ENCODE results near the gene ZNF692. TPM values are rescaled to one million over a fixed set of nuclear protein-coding genes. Genes with fewer than 3 reads are reported as not detected.

Gene ZNF692
- total RNA-seq, 1 experiment from 2014 or later: 40.1 TPM

DNA sequence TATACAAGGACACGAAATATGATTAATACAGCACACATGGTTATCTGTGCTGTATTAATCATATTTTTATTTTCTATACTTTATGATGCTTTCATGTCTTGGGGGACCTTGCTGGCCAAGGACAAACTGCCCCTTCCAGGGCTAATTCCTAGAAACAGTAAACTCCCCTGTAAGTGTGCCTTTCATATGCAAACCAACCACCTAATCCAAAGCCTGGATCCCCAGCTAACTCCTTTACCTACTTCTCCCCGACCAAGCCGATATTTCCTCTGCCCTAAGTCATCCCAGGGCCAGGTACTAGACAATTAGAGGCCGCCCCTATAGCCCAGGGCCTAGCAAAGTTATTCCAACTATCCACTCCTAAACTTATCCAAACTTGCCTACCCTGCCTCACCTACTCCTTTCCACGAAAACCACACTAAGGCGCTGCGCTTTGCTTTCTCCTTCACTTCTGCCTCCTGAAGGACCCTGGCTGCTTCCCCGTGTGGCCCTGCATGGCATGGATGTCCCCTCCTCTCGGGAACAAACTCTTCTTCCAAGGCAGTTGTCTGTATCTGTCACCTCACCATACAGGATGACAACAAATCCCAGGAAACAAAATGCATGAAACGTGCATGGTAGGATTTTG is 43.4 kb downstream of the ZNF692 start:
- no peak overlapping the region for H3K18ac ChIP-seq (ENCODE audit: insufficient read length, low read depth, low read length)
- no peak overlapping the region for H4K8ac ChIP-seq (replicated peaks; ENCODE audit: insufficient read length, low read depth, low read length)
- Mint-ChIP-seq H3K9me3 (no peaks in the 10 kb centered on the region), H3K4me1 (peaks cover 21 to 27% of the 10 kb centered on the region in 2 experiments), H3K27me3 (ENCODE audit: low read depth) (no peaks in the 10 kb centered on the region), H3K36me3 (ENCODE audit: insufficient read depth in 1 of 3, low read depth in 3 of 3) (peaks cover 29 to 67% (median 61%) of the 10 kb centered on the region in 3 experiments), H3K27ac (peak overlapping the region; percentile 21 to 90 (median 68); a peak in 6 of 7 replicates), H3K4me3 (no peak overlapping the region; a peak in 1 of 5 replicates)
- H4K91ac ChIP-seq (ENCODE audit: insufficient read length, low read depth, low read length): no peak overlapping the region
- H2BK15ac ChIP-seq (ENCODE audit: low read depth, low read length): no peak overlapping the region
- no peak overlapping the region for H3K27ac ChIP-seq (ENCODE audit: insufficient read length, low read depth, low read length)
- no peak overlapping the region for H2BK5ac ChIP-seq (ENCODE audit: insufficient read length, low read length)
- H3K23me2 ChIP-seq (ENCODE audit: insufficient read length, low read depth, low read length, poor library complexity, severe bottlenecking): no peaks in the 10 kb centered on the region
- H2BK12ac ChIP-seq (ENCODE audit: insufficient read length, low read depth, low read length): no peak overlapping the region
- no peak overlapping the region for H3T11ph ChIP-seq (ENCODE audit: low read length)
- H3K4me1 ChIP-seq (ENCODE audit: insufficient read depth, low read length): peaks cover 2% of the 10 kb centered on the region; the same call in 1 of the 2 replicates
- H3K9me3 ChIP-seq (ENCODE audit: control insufficient read depth, low read depth, low read length): no peaks in the 10 kb centered on the region
- H3K9ac ChIP-seq (ENCODE audit: extremely low read depth, insufficient read length, low read length): no peak overlapping the region
- no peaks in the 10 kb centered on the region for H3K27me3 ChIP-seq (ENCODE audit: insufficient read depth, low read length)
- no peak overlapping the region for H3K14ac ChIP-seq (ENCODE audit: insufficient read depth, low read length)
- no peaks in the 10 kb centered on the region; the same call in 1 of the 2 replicates for H3K79me2 ChIP-seq (ENCODE audit: insufficient read depth, low read length)
- H3K56ac ChIP-seq (ENCODE audit: insufficient read length, low read depth, low read length): no peak overlapping the region
- H4K5ac ChIP-seq (ENCODE audit: insufficient read length, low read depth, low read length): no peak overlapping the region
- no peaks in the 10 kb centered on the region for H4K20me1 ChIP-seq (ENCODE audit: control insufficient read depth, insufficient read depth, insufficient read length)
- H3K79me1 ChIP-seq (ENCODE audit: insufficient read depth, low read depth, low read length, poor library complexity, severe bottlenecking): no peaks in the 10 kb centered on the region
- no peak overlapping the region for H2AK5ac ChIP-seq (ENCODE audit: insufficient read length, low read length)
- WGBS (ENCODE audit: extremely low coverage, insufficient read length, low lambda C conversion rate): no CpG with 5 or more reads among the region's 10 CpGs
- TF ChIP-seq, protein P1, sequence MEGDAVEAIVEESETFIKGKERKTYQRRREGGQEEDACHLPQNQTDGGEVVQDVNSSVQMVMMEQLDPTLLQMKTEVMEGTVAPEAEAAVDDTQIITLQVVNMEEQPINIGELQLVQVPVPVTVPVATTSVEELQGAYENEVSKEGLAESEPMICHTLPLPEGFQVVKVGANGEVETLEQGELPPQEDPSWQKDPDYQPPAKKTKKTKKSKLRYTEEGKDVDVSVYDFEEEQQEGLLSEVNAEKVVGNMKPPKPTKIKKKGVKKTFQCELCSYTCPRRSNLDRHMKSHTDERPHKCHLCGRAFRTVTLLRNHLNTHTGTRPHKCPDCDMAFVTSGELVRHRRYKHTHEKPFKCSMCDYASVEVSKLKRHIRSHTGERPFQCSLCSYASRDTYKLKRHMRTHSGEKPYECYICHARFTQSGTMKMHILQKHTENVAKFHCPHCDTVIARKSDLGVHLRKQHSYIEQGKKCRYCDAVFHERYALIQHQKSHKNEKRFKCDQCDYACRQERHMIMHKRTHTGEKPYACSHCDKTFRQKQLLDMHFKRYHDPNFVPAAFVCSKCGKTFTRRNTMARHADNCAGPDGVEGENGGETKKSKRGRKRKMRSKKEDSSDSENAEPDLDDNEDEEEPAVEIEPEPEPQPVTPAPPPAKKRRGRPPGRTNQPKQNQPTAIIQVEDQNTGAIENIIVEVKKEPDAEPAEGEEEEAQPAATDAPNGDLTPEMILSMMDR (conservative IDR thresholded peaks at IDR 0.05): no peak
- H3K4me2 ChIP-seq (ENCODE audit: insufficient read depth, insufficient read length, low read length): no peak overlapping the region
- no peak overlapping the region for H3K23ac ChIP-seq (ENCODE audit: insufficient read length, low read depth, low read length)
- no peak for DNase-seq
- H2BK120ac ChIP-seq (ENCODE audit: low read depth, low read length, poor library complexity, severe bottlenecking): no peak overlapping the region
- no peak overlapping the region for H2BK20ac ChIP-seq (ENCODE audit: low read depth, low read length, poor library complexity, severe bottlenecking)
- no peak overlapping the region for H2AFZ ChIP-seq (ENCODE audit: low read length)
- no peak overlapping the region for H3K4ac ChIP-seq (ENCODE audit: low read depth, low read length)

Data from H9 (cell line).